NCI-H510A (cell line): ENCODE measurements around the gene PPT2.
"Not testable (repeated sequence)": the region's sequence is repeated elsewhere in the genome, so short reads cannot be mapped to it uniquely, and the experiment has no call there.

ENCODE experiments used
- DNase-seq: peaks from one replicate; lab custom pipeline; 2025; lab: John Stamatoyannopoulos, UW

The PPT2 gene

GRCh38 chr6:32176476-32177182 is 22.7 kb downstream of the PPT2 start:
- DNase-seq = peak; percentile 54

- DNase-seq = peak; percentile 81
Observed at GRCh38 chr6:32177183-32177787, 23.3 kb downstream of the PPT2 start.

- DNase-seq = peak; percentile 99
Observed at GRCh38 chr6:32177788-32178546, 24.0 kb downstream of the PPT2 start, which contains the start of gene RNF5. RNF5 (plus strand) TSS chr6:32178405; CDS start chr6:32178512, 107 bp downstream.

GRCh38 chr6:32178547-32179440 is 24.9 kb downstream of the PPT2 start:
- DNase-seq = no peak

- DNase-seq = no peak
Observed at GRCh38 chr6:32179766-32180405, 25.9 kb downstream of the PPT2 start.

- DNase-seq = no peak
Observed at GRCh38 chr6:32181148-32181702, 27.3 kb downstream of the PPT2 start.

- DNase-seq = no peak
Observed at GRCh38 chr6:32181915-32182529, 28.1 kb downstream of the PPT2 start.

- no peak for DNase-seq
Observed at GRCh38 chr6:32182555-32182981, 28.6 kb downstream of the PPT2 start.

GRCh38 chr6:32183030-32183429 is 29.1 kb downstream of the PPT2 start:
- no peak for DNase-seq

- DNase-seq = no peak
Observed at GRCh38 chr6:32183483-32184083, 29.6 kb downstream of the PPT2 start.

GRCh38 chr6:32184084-32184640 is 30.2 kb downstream of the PPT2 start, which contains the start of gene AGER:
AGER (minus strand) TSS chr6:32184253; CDS start chr6:32184222, 31 bp downstream.
- no peak for DNase-seq

- peak; percentile 43 for DNase-seq
Observed at GRCh38 chr6:32185681-32186131, 31.8 kb downstream of the PPT2 start.

GRCh38 chr6:32186151-32186840 is 32.4 kb downstream of the PPT2 start:
- not testable (repeated sequence) for DNase-seq

GRCh38 chr6:32187009-32187709 is 33.2 kb downstream of the PPT2 start:
- DNase-seq = no peak

GRCh38 chr6:32187725-32188380 is 33.9 kb downstream of the PPT2 start:
- DNase-seq = not testable (repeated sequence)

GRCh38 chr6:32188381-32189068 is 34.6 kb downstream of the PPT2 start:
- DNase-seq = no peak

GRCh38 chr6:32189069-32189741 is 35.3 kb downstream of the PPT2 start:
- no peak for DNase-seq
